DOHH2 (cell line): ENCODE data around the gene OSBPL3.

Experiments used
- EZH2phosphoT487 ChIP-seq: fragments of 200-600 bp; sonication (generic); IDR thresholded peaks from 2 replicates; pipeline ENCODE4 v1.6.1; 2017; ENCODE audit warnings: borderline replicate concordance, mild to moderate bottlenecking, antibody characterized with exemption, low read length, moderate library complexity, mixed read lengths
- TF ChIP-seq, protein P1 (sequence below): fragments of 200-600 bp; sonication (generic); IDR thresholded peaks from one replicate; pipeline ENCODE4 v1.5.1; 2014; ENCODE audit warnings: antibody characterized with exemption, mild to moderate bottlenecking, low read depth, low read length; ENCODE audit not compliant: poor library complexity, severe bottlenecking

DNA sequence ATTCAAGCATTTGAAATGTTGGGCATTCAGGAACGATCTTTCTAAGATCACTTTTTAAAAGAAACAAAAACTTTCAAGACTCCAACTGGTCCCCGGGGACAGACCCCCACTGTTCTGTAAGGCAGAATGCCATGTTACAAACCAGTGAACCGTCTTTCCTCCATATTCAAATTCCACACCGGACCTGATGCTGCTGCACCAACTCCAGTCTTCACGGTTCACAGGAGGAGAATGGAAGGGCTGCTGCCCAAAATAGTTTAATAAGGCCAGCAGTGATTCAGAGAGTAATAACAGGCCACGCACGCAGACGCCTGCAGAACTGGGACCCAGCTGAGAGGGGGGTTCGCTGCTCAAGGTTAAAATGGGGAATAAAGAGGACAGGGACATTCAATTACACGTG, 47.2 kb downstream of the OSBPL3 start:
- TF ChIP-seq, protein P1, sequence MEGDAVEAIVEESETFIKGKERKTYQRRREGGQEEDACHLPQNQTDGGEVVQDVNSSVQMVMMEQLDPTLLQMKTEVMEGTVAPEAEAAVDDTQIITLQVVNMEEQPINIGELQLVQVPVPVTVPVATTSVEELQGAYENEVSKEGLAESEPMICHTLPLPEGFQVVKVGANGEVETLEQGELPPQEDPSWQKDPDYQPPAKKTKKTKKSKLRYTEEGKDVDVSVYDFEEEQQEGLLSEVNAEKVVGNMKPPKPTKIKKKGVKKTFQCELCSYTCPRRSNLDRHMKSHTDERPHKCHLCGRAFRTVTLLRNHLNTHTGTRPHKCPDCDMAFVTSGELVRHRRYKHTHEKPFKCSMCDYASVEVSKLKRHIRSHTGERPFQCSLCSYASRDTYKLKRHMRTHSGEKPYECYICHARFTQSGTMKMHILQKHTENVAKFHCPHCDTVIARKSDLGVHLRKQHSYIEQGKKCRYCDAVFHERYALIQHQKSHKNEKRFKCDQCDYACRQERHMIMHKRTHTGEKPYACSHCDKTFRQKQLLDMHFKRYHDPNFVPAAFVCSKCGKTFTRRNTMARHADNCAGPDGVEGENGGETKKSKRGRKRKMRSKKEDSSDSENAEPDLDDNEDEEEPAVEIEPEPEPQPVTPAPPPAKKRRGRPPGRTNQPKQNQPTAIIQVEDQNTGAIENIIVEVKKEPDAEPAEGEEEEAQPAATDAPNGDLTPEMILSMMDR = no peak
- TF ChIP-seq EZH2phosphoT487 = no peak
